ENCODE measurements around the gene TTPAL. TPM values are rescaled to one million over a fixed set of nuclear protein-coding genes. Genes with fewer than 3 reads are reported as not detected.

Gene TTPAL
- total and polyA plus RNA-seq, 10 of the 15 experiments (the other 5 are each of a cell fraction or from before 2014, with no cell fraction given), result 4.0 to 24.0 (median 9.3) TPM

DNA sequence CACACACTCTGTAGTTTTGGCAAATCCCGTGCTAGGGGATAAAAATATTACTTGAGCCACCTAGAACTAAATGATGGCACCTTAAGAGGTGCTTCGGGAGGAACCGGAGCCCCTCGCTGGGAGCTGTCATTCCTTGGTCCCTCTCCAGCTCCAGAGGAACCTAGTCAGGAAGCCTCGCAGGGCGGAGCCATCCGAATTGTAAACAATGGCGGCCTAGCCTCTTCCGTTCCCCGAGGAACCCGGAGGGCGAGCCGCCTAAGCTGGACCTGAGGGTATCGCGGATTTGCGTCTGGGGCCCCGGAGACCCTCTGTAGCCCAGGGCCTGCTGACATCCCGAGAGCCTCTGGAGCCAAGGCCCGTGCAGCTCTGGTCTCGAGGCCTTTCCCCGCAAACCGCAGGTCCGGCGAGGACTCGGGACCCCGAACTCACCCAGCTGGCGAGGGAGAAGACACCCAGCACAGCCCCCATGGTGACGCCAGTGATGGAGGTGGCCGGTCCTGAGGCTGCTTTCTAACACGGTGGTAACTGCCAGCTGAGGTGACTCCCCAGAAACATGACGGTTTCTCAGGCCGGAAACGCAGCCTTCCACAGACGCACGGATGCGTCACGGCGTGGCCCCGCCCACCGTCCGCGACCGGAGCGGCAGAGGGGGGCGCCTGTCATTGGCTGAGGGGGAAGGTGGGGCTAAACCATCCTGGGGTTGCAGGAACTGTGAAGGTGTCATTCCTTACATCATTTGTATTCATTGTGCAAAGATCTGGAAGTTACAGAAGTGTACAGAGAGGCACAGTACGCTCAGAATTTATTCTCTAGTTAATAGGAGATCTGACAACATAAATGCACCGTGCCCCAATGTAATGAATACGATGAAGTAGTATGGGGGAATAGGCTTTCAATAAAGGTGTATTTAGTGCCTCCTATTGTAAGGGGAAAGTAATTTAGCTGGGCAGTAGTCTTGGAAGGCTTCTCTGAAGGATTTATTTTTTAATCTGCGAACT lies 46.1 kb downstream of the TTPAL start, which contains the start of gene SERINC3:
Gene SERINC3, minus strand, starts transcription at position 587 of the 998 bp plus-strand sequence. Its CDS starts 119 bp downstream, at position 468.
- under 1% methylated on average over 49 of the region's 49 CpGs for WGBS (ENCODE audit: insufficient coverage, insufficient replicate concordance, low lambda C conversion rate, missing lambda C conversion rate)
- intact Hi-C loops (cut with micrococcal nuclease; ENCODE audit: unreplicated experiment), result loop anchor here (5.0 kb wide), 1 partner anchor 86 kb away; no protein-coding TSS in a partner anchor
- Histone ChIP-seq H3K27ac (ENCODE audit: control insufficient read depth, insufficient read depth) (peak within 1 kb of the TSS; percentile 93), H3K79me2 (ENCODE audit: control insufficient read depth, insufficient read depth, low read length) (peaks cover 41% of the 10 kb centered on the region), H3K9me3 (replicated peaks; ENCODE audit: control insufficient read depth, insufficient read depth, low read length) (no peaks in the 10 kb centered on the region), H3K27me3 (replicated peaks in 1 of 2; ENCODE audit: control insufficient read depth in 2 of 2, insufficient read depth in 2 of 2, low read length in 1 of 2) (no peaks in the 10 kb centered on the region), H2AFZ (ENCODE audit: control insufficient read depth, low read depth, low read length) (peak within 1 kb of the TSS; percentile 96), H3K36me3 (ENCODE audit: control insufficient read depth in 2 of 2, insufficient read depth in 2 of 2, low read length in 1 of 2) (no peaks in the 10 kb centered on the region), H3K4me3 (peak within 1 kb of the TSS; percentile 94), H3K9ac (ENCODE audit: control insufficient read depth, insufficient read depth, low read length) (peak within 1 kb of the TSS; percentile 95), H3K4me1 (ENCODE audit: control insufficient read depth, insufficient read depth, low read length) (peaks cover 7% of the 10 kb centered on the region; the same call in 1 of the 2 replicates), H4K20me1 (ENCODE audit: control insufficient read depth, insufficient read depth) (no peaks in the 10 kb centered on the region), H3K4me2 (ENCODE audit: control insufficient read depth, insufficient read depth) (peak within 1 kb of the TSS; percentile 85)
- ChIA-PET RAD21 (ENCODE audit: unreplicated experiment) (interaction anchor here (0.6 to 1.8 kb wide), 5 partner anchors 23 to 96 kb away, joined by 3 to 7 read pairs (median 3); no protein-coding TSS in a partner anchor), SMC1A (ENCODE audit: uncharacterized antibody, unreplicated experiment) (interaction anchor here (0.7 to 2.3 kb wide), 14 partner anchors 14 to 574 kb away, joined by 3 to 8 read pairs (median 4); partner anchors contain the start of genes PKIG and TTPAL), POLR2A (interaction anchor here (0.5 to 2.7 kb wide), 7 partner anchors 12 to 150 kb away, joined by 3 to 12 read pairs (median 3); partner anchors contain the start of genes PKIG and TTPAL), CTCF (interaction anchor here (0.7 to 3.3 kb wide), 21 partner anchors 8 to 311 kb away, joined by 3 to 15 read pairs (median 3); partner anchors contain the start of genes OSER1 and TTPAL)
- ATAC-seq (peak; percentile 98), FAIRE-seq (peak; percentile 98), DNase-seq (ENCODE audit: low read depth, low spot score) (peak; percentile 78)
- BruUV-seq (replicated peaks), result TSS peak; percentile 72
- in situ Hi-C loops (cut with MboI), result no loop called here
- TF ChIP-seq SMAD5 (IDR thresholded peaks at IDR 0.05; ENCODE audit: low read depth), result peak; percentile 66; the same call in 1 of the 2 replicates
- TF ChIP-seq HCFC1 (IDR thresholded peaks at IDR 0.05; ENCODE audit: low read length), result 0 out of 2 replicates have a peak, but pooled peaks have one; percentile 7
- TF ChIP-seq SIX5 (IDR thresholded peaks at IDR 0.05; ENCODE audit: low read depth, low read length, severe bottlenecking), result no peak
- TF ChIP-seq TARDBP (IDR thresholded peaks at IDR 0.05; ENCODE audit: borderline replicate concordance), result no peak
- peak; percentile 85; the same call in 1 of the 2 replicates for TF ChIP-seq LARP7 (IDR thresholded peaks at IDR 0.05)
- TF ChIP-seq RELA (IDR thresholded peaks at IDR 0.05; ENCODE audit: borderline replicate concordance, partially characterized antibody), result peak; percentile 16
- peak; percentile 69; the same call in 1 of the 2 replicates for TF ChIP-seq SIN3A (IDR thresholded peaks at IDR 0.05; ENCODE audit: low read depth, low read length)
- TF ChIP-seq, protein P1, sequence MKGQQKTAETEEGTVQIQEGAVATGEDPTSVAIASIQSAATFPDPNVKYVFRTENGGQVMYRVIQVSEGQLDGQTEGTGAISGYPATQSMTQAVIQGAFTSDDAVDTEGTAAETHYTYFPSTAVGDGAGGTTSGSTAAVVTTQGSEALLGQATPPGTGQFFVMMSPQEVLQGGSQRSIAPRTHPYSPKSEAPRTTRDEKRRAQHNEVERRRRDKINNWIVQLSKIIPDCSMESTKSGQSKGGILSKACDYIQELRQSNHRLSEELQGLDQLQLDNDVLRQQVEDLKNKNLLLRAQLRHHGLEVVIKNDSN (IDR thresholded peaks at IDR 0.05; ENCODE audit: borderline replicate concordance, extremely low read length, insufficient read depth, low read depth, low read length), result no peak
- peak; percentile 53 for TF ChIP-seq PBX3 (IDR thresholded peaks at IDR 0.05; ENCODE audit: insufficient replicate concordance, low read depth, low read length)
- peak; percentile 54; the same call in 1 of the 2 replicates for TF ChIP-seq RUNX3 (IDR thresholded peaks at IDR 0.05; ENCODE audit: low read length)
- no peak for TF ChIP-seq TBL1XR1 (IDR thresholded peaks at IDR 0.05; ENCODE audit: low read depth, low read length)
- TF ChIP-seq NFIC (IDR thresholded peaks at IDR 0.05; ENCODE audit: low read depth, low read length), result no peak
- peak; percentile 89 for TF ChIP-seq POLR2AphosphoS5 (IDR thresholded peaks at IDR 0.05; ENCODE audit: low read length)
- TF ChIP-seq NFYB (IDR thresholded peaks at IDR 0.05; ENCODE audit: insufficient read depth, low read depth, low read length), result peak; percentile 73; the same call in 1 of the 2 replicates
- TF ChIP-seq EGR1 (IDR thresholded peaks at IDR 0.05; ENCODE audit: borderline replicate concordance in 1 of 2, low read depth in 2 of 2, low read length in 2 of 2), result peak in 1 of 2 experiments; percentile 51; a peak in 1 of 3 replicates
- TF ChIP-seq RAD21 (IDR thresholded peaks at IDR 0.05; ENCODE audit: insufficient read depth, low read depth, low read length), result peak; percentile 29; the same call in 1 of the 2 replicates
- TF ChIP-seq IKZF2 (IDR thresholded peaks at IDR 0.05), result peak; percentile 17 to 31; a peak in 2 of 4 replicates
- no peak for TF ChIP-seq FOS (IDR thresholded peaks at IDR 0.05; ENCODE audit: borderline replicate concordance, extremely low read depth, insufficient read length)
- no peak for TF ChIP-seq MEF2B (IDR thresholded peaks at IDR 0.05; ENCODE audit: partially characterized antibody, poor library complexity, severe bottlenecking)

Data from GM12878 (cell line).